Tibial nerve (tissue), 4 donors: Measurements from ENCODE around the gene KIF22.
"Not testable (repeated sequence)": the region's sequence is repeated elsewhere in the genome, so short reads cannot be mapped to it uniquely, and the experiment has no call there.

Experiments
- CTCF ChIP-seq, 5 experiments: fragments of 200-600 bp in 3 of 5; fragments of 450-650 bp in 2 of 5; sonication (generic) in 3 of 5; IDR thresholded peaks; one replicate each; pipeline ENCODE4 v1.5.1; 2016 to 2019; ENCODE audit warnings: antibody characterized with exemption in 5 of 5, mild to moderate bottlenecking in 3 of 5, moderate library complexity in 2 of 5
- EP300 ChIP-seq, 2 donors: sonication (generic); formaldehyde crosslinking; IDR thresholded peaks; one replicate each; pipeline ENCODE4 v1.6.1; 2017; ENCODE audit warnings: antibody characterized with exemption in 2 of 2, mild to moderate bottlenecking in 1 of 2
- POLR2A ChIP-seq, 2 donors: fragments of 450-650 bp; IDR thresholded peaks; one replicate each; pipeline ENCODE4 v1.6.1; 2017; ENCODE audit warnings: antibody characterized with exemption in 2 of 2, mild to moderate bottlenecking in 2 of 2, moderate library complexity in 2 of 2

DNA sequence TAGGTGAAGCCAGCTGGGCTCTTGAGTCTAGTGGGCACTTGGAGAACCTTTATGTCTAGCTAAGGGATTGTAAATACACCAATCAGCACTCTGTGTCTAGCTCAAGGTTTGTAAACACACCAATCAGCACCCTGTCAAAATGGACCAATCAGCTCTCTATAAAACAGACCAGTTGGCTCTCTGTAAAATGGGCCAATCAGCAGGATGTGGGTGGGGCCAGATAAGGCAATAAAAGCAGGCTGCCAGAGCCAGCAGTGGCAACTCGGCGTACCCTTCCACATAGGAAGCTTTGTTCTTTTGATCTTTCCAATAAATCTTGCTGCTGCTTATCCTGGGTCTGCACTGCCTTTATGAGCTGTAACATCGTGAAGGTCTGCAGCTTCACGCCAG lies 41.8 kb upstream of the KIF22 start:
- not testable (repeated sequence) for TF ChIP-seq CTCF, POLR2A, EP300 (IDR thresholded peaks at IDR 0.05)
